Transverse colon (tissue), 4 donors: Measurements from ENCODE around the gene LHFPL5. TPM values are rescaled to one million over a fixed set of nuclear protein-coding genes. Genes with fewer than 3 reads are reported as not detected.

ENCODE experiments used
- DNase-seq: peaks from one replicate; pipeline ENCODE4 v3.0.0-alpha.2; 2019
- H3K27ac ChIP-seq, 4 donors: fragments of 200-600 bp; sonication (generic); 2 replicates each; pipeline ENCODE4 v1.5.1; 2016 to 2018; ENCODE audit warnings: inconsistent platforms in 4 of 4
- H3K27me3 ChIP-seq: fragments of 200-600 bp; sonication (generic); 2 replicates; pipeline ENCODE4 v1.5.1; 2017; ENCODE audit warnings: inconsistent platforms
- H3K36me3 ChIP-seq, 4 donors: fragments of 200-600 bp; sonication (generic); 2 replicates each; pipeline ENCODE4 v1.5.1; 2017 to 2019; ENCODE audit warnings: inconsistent platforms in 4 of 4
- H3K4me1 ChIP-seq, 4 donors: fragments of 200-600 bp; sonication (generic); 2 replicates each; pipeline ENCODE4 v1.5.1; 2017 to 2020; ENCODE audit warnings: inconsistent platforms in 4 of 4
- H3K4me3 ChIP-seq, 4 donors: fragments of 200-600 bp; sonication (generic); 1 replicate in 1 of 4; 2 replicates in 3 of 4; pipeline versions ENCODE4 v1.5.1 to v1.6.1; 2017 to 2019; ENCODE audit warnings: inconsistent platforms in 4 of 4
- H3K9me3 ChIP-seq, 2 donors: fragments of 200-600 bp; sonication (generic); 2 replicates each; pipeline ENCODE4 v1.5.1; 2017 to 2019; ENCODE audit warnings: inconsistent platforms in 2 of 2
- CTCF ChIP-seq, 5 experiments: fragments of 200-600 bp in 3 of 5; fragments of 450-650 bp in 2 of 5; sonication (generic) in 3 of 5; IDR thresholded peaks; 1 replicate in 2 of 5; 2 replicates in 3 of 5; pipeline ENCODE4 v1.5.1; 2016 to 2017; ENCODE audit warnings: antibody characterized with exemption in 5 of 5, inconsistent platforms in 3 of 5, mild to moderate bottlenecking in 2 of 5, moderate library complexity in 1 of 5
- EP300 ChIP-seq: sonication (generic); formaldehyde crosslinking; IDR thresholded peaks from one replicate; pipeline ENCODE4 v1.6.1; 2017; ENCODE audit warnings: antibody characterized with exemption, low read depth
- POLR2A ChIP-seq: fragments of 450-650 bp; IDR thresholded peaks from one replicate; pipeline ENCODE4 v1.6.1; 2016; ENCODE audit warnings: antibody characterized with exemption, mild to moderate bottlenecking, moderate library complexity
- POLR2AphosphoS5 ChIP-seq, 3 donors: sonication (generic); formaldehyde crosslinking; IDR thresholded peaks; one replicate each; pipeline ENCODE4 v1.6.1; 2016; ENCODE audit warnings: antibody characterized with exemption in 3 of 3
- WGBS, 2 donors: methylation state at CpG; one replicate each; pipeline ENCODE4 v1.1.5; 2018; ENCODE audit warnings: low coverage in 1 of 2; 5-methylcytosine and 5-hydroxymethylcytosine counted together
- in situ Hi-C, 4 donors: fragments of 200-750 bp; cut with MboI; loops; one replicate each; pipeline versions ENCODE4 v1.15.0 to v1.15.1; 2017; ENCODE audit warnings: low sequenced_read_pairs in 3 of 4, low pct_ligation_motif_present in 1 of 4, low pct_unique_long_range_greater_than_20kb in 1 of 4
- intact Hi-C: fragments of 100-400 bp; cut with DNase I; formaldehyde crosslinking; loops from one replicate; pipeline ENCODE4 v1.15.1; 2023; ENCODE audit warnings: low total_unique reads
- total RNA-seq, 4 donors: library from RNA; depleted of rRNA; stranded (reverse); fragments of >200 nt; gene quantifications; one replicate each; pipeline ENCODE4 v1.1.0, GENCODE V29; 2016

The LHFPL5 gene
- total RNA-seq, 4 donors from 2014 or later = not detected

- H3K9me3 ChIP-seq = no peaks in the 10 kb centered on the region
- peaks cover 42% of the 10 kb centered on the region for H3K27me3 ChIP-seq
- TF ChIP-seq POLR2A = no peak
- no peak for TF ChIP-seq CTCF (IDR thresholded peaks at IDR 0.05)
- TF ChIP-seq POLR2AphosphoS5 (IDR thresholded peaks at IDR 0.05) = no peak
- TF ChIP-seq EP300 = no peak
- intact Hi-C loops = no loop called here
- H3K36me3 ChIP-seq = no peaks in the 10 kb centered on the region
- DNase-seq = no peak
- in situ Hi-C loops = loop anchor here in 1 of 4 donors (25.0 kb wide), 1 partner anchor 1836 kb away; no protein-coding TSS in a partner anchor
- peak within 1 kb of the TSS; percentile 6 to 51 (median 29) for H3K4me3 ChIP-seq
- H3K27ac ChIP-seq = no peak within 1 kb of the TSS
- peaks cover 0 to 8% (median 4%) of the 10 kb centered on the region in 4 donors for H3K4me1 ChIP-seq
- WGBS, 2 donors = 0 to 8% methylated on average over 6 to 36 of the region's 56 CpGs
Measured at GRCh38 chr6:35776364-35777215, 28.6 kb upstream of the LHFPL5 start, which contains the start of gene CLPSL2. CLPSL2 (plus strand) TSS chr6:35776598; CDS start chr6:35776619, 21 bp downstream.

DNA sequence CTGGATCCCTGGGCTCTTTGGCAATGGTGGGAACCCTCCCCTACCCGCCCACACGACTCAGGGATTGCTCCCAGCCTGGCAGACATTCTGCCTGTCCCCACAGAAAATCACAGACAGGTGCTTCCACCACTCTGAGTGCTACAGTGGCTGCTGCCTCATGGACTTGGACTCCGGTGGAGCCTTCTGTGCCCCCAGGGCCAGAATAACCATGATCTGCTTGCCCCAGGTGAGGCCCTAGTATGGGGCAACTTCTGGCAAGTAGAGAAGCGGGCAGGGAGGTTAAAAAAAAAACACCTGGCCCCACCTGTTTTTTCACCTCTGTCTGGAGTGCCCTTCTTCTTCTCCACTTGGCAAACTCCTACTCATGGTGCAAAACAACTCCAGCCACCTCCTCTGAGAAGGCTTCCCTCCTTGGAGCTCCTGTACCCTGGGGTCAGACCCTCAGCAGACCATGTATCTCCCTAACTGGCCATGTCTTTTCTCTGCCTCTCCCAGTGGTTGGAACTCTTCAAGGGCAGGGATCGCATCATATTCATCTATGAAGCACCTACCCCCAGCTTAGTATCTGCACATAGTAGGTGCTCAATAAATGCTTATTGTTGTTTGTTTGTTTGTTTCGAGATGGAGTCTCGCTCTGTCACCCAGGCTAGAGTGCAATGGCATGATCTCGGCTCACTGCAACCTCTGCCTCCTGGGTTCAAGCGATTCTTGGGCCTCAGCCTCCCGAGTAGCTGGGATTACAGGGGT lies 27.6 kb upstream of the LHFPL5 start:
- H3K27me3 ChIP-seq = peaks cover 42% of the 10 kb centered on the region
- in situ Hi-C loops (loop anchor here in 1 of 4 donors (25.0 kb wide), 1 partner anchor 1835 kb away; no protein-coding TSS in a partner anchor), intact Hi-C loops (no loop called here)
- H3K27ac ChIP-seq = no peak overlapping the region
- H3K36me3 ChIP-seq = no peaks in the 10 kb centered on the region
- H3K4me3 ChIP-seq = no peak overlapping the region
- WGBS, 2 donors = 78% methylated on average over 10 of the region's 10 CpGs; no CpG with 5 or more reads in 1 of the 2 donors
- no peak for DNase-seq
- TF ChIP-seq CTCF (IDR thresholded peaks at IDR 0.05) = no peak
- TF ChIP-seq POLR2AphosphoS5 (IDR thresholded peaks at IDR 0.05) = no peak
- no peak for TF ChIP-seq EP300
- no peak for TF ChIP-seq POLR2A
- H3K9me3 ChIP-seq = no peaks in the 10 kb centered on the region
- H3K4me1 ChIP-seq = peaks cover 0 to 8% (median 4%) of the 10 kb centered on the region in 4 donors

DNA sequence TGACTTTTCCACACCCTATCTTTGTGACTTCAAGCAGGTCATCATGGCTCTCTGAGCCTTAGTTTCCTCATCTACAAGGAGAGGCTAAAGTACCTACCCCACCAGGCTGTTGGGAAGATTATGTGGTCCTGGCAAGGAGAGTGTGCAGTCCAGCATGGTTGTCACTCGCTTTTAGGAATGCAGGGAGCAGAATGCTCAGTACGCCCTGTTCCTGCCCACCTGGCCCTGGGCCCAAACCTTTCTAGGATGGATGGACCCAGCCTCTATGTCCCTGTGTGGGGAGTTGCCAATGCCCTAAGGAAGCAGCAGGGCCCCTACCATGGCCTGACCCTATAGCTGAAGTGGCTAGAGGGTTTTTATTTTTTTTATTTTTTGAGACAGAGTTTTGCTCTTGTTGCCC lies 26.7 kb upstream of the LHFPL5 start:
- 75% methylated on average over 2 of the region's 2 CpGs; no CpG with 5 or more reads in 1 of the 2 donors for WGBS, 2 donors
- intact Hi-C loops (no loop called here), in situ Hi-C loops (loop anchor here in 1 of 4 donors (25.0 kb wide), 1 partner anchor 1834 kb away; no protein-coding TSS in a partner anchor)
- DNase-seq = no peak
- Histone ChIP-seq H3K4me1 (peaks cover 0 to 8% (median 4%) of the 10 kb centered on the region in 4 donors), H3K27ac (no peak overlapping the region), H3K27me3 (peaks cover 42% of the 10 kb centered on the region), H3K4me3 (no peak overlapping the region), H3K9me3 (no peaks in the 10 kb centered on the region), H3K36me3 (no peaks in the 10 kb centered on the region)
- TF ChIP-seq POLR2AphosphoS5 (IDR thresholded peaks at IDR 0.05) (no peak), EP300 (no peak), CTCF (IDR thresholded peaks at IDR 0.05) (no peak), POLR2A (no peak)

DNA sequence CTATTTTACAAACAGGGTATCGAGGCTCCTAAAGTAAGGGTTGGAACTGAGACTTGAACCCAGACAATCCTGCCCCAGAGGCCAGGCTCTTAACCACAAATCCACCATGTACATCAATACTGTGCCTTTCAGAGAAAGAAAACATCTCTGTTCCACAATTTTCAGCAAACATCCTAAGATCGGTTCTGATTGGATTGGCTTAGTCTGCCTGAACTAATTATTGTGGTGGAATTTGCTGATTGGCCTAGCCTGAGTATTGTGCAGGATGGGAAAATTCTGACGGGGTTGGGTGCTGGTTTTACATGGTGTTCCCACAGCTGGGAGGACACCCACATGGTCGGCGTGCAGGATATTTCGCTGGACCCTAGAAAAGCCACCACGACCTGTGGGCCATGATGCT lies 24.4 kb upstream of the LHFPL5 start, which contains the start of gene CLPSL1:
CLPSL1 (plus strand) TSS at position 301 of the 400 bp plus-strand sequence; CDS start at position 393, 92 bp downstream.
- intact Hi-C loops = no loop called here
- no peak for DNase-seq
- TF ChIP-seq EP300 (no peak), POLR2A (no peak), POLR2AphosphoS5 (IDR thresholded peaks at IDR 0.05) (no peak)
- 82% methylated on average over 7 of the region's 7 CpGs; no CpG with 5 or more reads in 1 of the 2 donors for WGBS, 2 donors
- peaks cover 27% of the 10 kb centered on the region for H3K27me3 ChIP-seq
- no peaks in the 10 kb centered on the region for H3K36me3 ChIP-seq
- H3K4me1 ChIP-seq = peaks cover 0 to 8% (median 4%) of the 10 kb centered on the region in 4 donors
- no peak within 1 kb of the TSS for H3K4me3 ChIP-seq
- in situ Hi-C loops = loop anchor here in 1 of 4 donors (25.0 kb wide), 1 partner anchor 1832 kb away; no protein-coding TSS in a partner anchor
- H3K9me3 ChIP-seq = no peaks in the 10 kb centered on the region
- no peak within 1 kb of the TSS for H3K27ac ChIP-seq
